ENCODE data around the gene GPR137. TPM values are rescaled to one million over a fixed set of nuclear protein-coding genes. Genes with fewer than 3 reads are reported as not detected.

Gene GPR137
- total and polyA plus RNA-seq, 9 of the 15 experiments (the other 6 are each of a cell fraction or from before 2014, with no cell fraction given): 0.32 to 26.7 (median 10.7) TPM

GRCh38 chr11:64249563-64250414, 35.9 kb upstream of the GPR137 start (continued):
- TF ChIP-seq LEF1 (IDR thresholded peaks at IDR 0.05) (no peak), HDAC3 (IDR thresholded peaks at IDR 0.05; ENCODE audit: borderline replicate concordance, partially characterized antibody) (no peak), JUND (IDR thresholded peaks at IDR 0.05; ENCODE audit: borderline replicate concordance, low read depth, low read length) (no peak), JUND (tag; IDR thresholded peaks at IDR 0.05; ENCODE audit: borderline replicate concordance, low read depth, low read length) (no peak), NFYB (IDR thresholded peaks at IDR 0.05; ENCODE audit: extremely low read depth, insufficient read length) (no peak), MTA3 (IDR thresholded peaks at IDR 0.05; ENCODE audit: borderline replicate concordance) (0 out of 2 replicates have a peak, but pooled peaks have one; percentile 29), GATA2 (CRISPR knock-in tag; IDR thresholded peaks at IDR 0.05) (peak; percentile 82), ZNF668 (CRISPR knock-in tag; IDR thresholded peaks at IDR 0.05) (no peak), SMAD2 (IDR thresholded peaks at IDR 0.05; ENCODE audit: low read depth, low read length) (no peak), AFF1 (IDR thresholded peaks at IDR 0.05; ENCODE audit: low read depth in 1 of 2, partially characterized antibody in 2 of 2) (no peak), PCBP1 (IDR thresholded peaks at IDR 0.05; ENCODE audit: low read depth, low read length, poor library complexity, severe bottlenecking) (no peak), ELK3 (CRISPR knock-in tag; IDR thresholded peaks at IDR 0.05) (no peak), ZNF785 (CRISPR knock-in tag; IDR thresholded peaks at IDR 0.05) (no peak)
- TF ChIP-seq, protein P1, sequence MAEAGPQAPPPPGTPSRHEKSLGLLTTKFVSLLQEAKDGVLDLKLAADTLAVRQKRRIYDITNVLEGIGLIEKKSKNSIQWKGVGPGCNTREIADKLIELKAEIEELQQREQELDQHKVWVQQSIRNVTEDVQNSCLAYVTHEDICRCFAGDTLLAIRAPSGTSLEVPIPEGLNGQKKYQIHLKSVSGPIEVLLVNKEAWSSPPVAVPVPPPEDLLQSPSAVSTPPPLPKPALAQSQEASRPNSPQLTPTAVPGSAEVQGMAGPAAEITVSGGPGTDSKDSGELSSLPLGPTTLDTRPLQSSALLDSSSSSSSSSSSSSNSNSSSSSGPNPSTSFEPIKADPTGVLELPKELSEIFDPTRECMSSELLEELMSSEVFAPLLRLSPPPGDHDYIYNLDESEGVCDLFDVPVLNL (CRISPR knock-in tag; IDR thresholded peaks at IDR 0.05; ENCODE audit: low read depth): no peak
- TF ChIP-seq, protein P2, sequence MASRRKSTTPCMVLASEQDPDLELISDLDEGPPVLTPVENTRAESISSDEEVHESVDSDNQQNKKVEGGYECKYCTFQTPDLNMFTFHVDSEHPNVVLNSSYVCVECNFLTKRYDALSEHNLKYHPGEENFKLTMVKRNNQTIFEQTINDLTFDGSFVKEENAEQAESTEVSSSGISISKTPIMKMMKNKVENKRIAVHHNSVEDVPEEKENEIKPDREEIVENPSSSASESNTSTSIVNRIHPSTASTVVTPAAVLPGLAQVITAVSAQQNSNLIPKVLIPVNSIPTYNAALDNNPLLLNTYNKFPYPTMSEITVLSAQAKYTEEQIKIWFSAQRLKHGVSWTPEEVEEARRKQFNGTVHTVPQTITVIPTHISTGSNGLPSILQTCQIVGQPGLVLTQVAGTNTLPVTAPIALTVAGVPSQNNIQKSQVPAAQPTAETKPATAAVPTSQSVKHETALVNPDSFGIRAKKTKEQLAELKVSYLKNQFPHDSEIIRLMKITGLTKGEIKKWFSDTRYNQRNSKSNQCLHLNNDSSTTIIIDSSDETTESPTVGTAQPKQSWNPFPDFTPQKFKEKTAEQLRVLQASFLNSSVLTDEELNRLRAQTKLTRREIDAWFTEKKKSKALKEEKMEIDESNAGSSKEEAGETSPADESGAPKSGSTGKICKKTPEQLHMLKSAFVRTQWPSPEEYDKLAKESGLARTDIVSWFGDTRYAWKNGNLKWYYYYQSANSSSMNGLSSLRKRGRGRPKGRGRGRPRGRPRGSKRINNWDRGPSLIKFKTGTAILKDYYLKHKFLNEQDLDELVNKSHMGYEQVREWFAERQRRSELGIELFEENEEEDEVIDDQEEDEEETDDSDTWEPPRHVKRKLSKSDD (conservative IDR thresholded peaks at IDR 0.05; ENCODE audit: low read length): no peak
- TF ChIP-seq, protein P3, sequence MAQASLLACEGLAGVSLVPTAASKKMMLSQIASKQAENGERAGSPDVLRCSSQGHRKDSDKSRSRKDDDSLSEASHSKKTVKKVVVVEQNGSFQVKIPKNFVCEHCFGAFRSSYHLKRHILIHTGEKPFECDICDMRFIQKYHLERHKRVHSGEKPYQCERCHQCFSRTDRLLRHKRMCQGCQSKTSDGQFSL (CRISPR knock-in tag; IDR thresholded peaks at IDR 0.05): 0 out of 2 replicates have a peak, but pooled peaks have one; percentile 4
- TF ChIP-seq, protein P3 (tag; IDR thresholded peaks at IDR 0.05): no peak
